NCI-H128 (cell line): Measurements from ENCODE around the gene CPEB3.
"Not testable (repeated sequence)": the region's sequence is repeated elsewhere in the genome, so short reads cannot be mapped to it uniquely, and the experiment has no call there.

Experiments used
- DNase-seq: peaks from one replicate; lab custom pipeline; 2025; ENCODE audit not compliant: unreplicated experiment; lab: John Stamatoyannopoulos, UW

CPEB3 gene

GRCh38 chr10:92149261-92149660 is 141.6 kb downstream of the CPEB3 start:
- no peak for DNase-seq

GRCh38 chr10:92146781-92147180 is 144.1 kb downstream of the CPEB3 start:
- DNase-seq: no peak

GRCh38 chr10:92146107-92146506 is 144.8 kb downstream of the CPEB3 start:
- no peak for DNase-seq

- no peak for DNase-seq
These were observed 147.9 kb downstream of the CPEB3 start for GRCh38 chr10:92142949-92143348.

- no peak for DNase-seq
These were observed 148.4 kb downstream of the CPEB3 start for GRCh38 chr10:92142512-92142911.

- DNase-seq: not testable (repeated sequence)
These were observed 149.7 kb downstream of the CPEB3 start for GRCh38 chr10:92141147-92141546.

GRCh38 chr10:92134049-92134448 is 156.8 kb downstream of the CPEB3 start:
- not testable (repeated sequence) for DNase-seq

GRCh38 chr10:92131275-92131820 is 159.5 kb downstream of the CPEB3 start:
- no peak for DNase-seq

- DNase-seq: no peak
These were observed 160.1 kb downstream of the CPEB3 start for GRCh38 chr10:92130622-92131274.

- no peak for DNase-seq
These were observed 164.7 kb downstream of the CPEB3 start for GRCh38 chr10:92126100-92126650.

- DNase-seq: no peak
These were observed 165.7 kb downstream of the CPEB3 start for GRCh38 chr10:92125144-92125543.

- no peak for DNase-seq
These were observed 166.2 kb downstream of the CPEB3 start for GRCh38 chr10:92124616-92125143.

GRCh38 chr10:92124020-92124419 is 166.9 kb downstream of the CPEB3 start:
- no peak for DNase-seq

GRCh38 chr10:92122941-92123450 is 167.9 kb downstream of the CPEB3 start:
- DNase-seq: no peak

- no peak for DNase-seq
These were observed 169.0 kb downstream of the CPEB3 start for GRCh38 chr10:92121686-92122492.

GRCh38 chr10:92119340-92119739 is 171.5 kb downstream of the CPEB3 start:
- no peak for DNase-seq

- not testable (repeated sequence) for DNase-seq
These were observed 176.0 kb downstream of the CPEB3 start for GRCh38 chr10:92114917-92115316.

GRCh38 chr10:92113911-92114600 is 176.8 kb downstream of the CPEB3 start:
- no peak for DNase-seq

GRCh38 chr10:92112462-92112861 is 178.4 kb downstream of the CPEB3 start:
- DNase-seq: no peak

GRCh38 chr10:92111336-92111939 is 179.4 kb downstream of the CPEB3 start:
- no peak for DNase-seq
